ENCODE measurements around the gene CAMKMT.

Gene CAMKMT

GRCh38 chr2:44442019-44442418 is 80.3 kb downstream of the CAMKMT start:
- FAIRE-seq (no peak), DNase-seq (ENCODE audit: insufficient read length, low spot score) (no peak)
- TF ChIP-seq CTCF (IDR thresholded peaks at IDR 0.05; ENCODE audit: insufficient read depth, missing control alignments): no peak

GRCh38 chr2:44443517-44443916 is 81.8 kb downstream of the CAMKMT start:
- DNase-seq (ENCODE audit: insufficient read length, low spot score): no peak
- FAIRE-seq: no peak
- TF ChIP-seq CTCF (IDR thresholded peaks at IDR 0.05; ENCODE audit: insufficient read depth, missing control alignments): no peak

GRCh38 chr2:44444881-44445280 is 83.1 kb downstream of the CAMKMT start:
- no peak for FAIRE-seq
- TF ChIP-seq CTCF (IDR thresholded peaks at IDR 0.05; ENCODE audit: insufficient read depth, missing control alignments): no peak
- DNase-seq (ENCODE audit: insufficient read length, low spot score): no peak

GRCh38 chr2:44448860-44449527 is 87.2 kb downstream of the CAMKMT start:
- no peak for TF ChIP-seq CTCF (IDR thresholded peaks at IDR 0.05; ENCODE audit: insufficient read depth, missing control alignments)
- FAIRE-seq: no peak
- DNase-seq (ENCODE audit: insufficient read length, low spot score): no peak

- no peak for FAIRE-seq
- TF ChIP-seq CTCF (IDR thresholded peaks at IDR 0.05; ENCODE audit: insufficient read depth, missing control alignments): no peak
- DNase-seq (ENCODE audit: insufficient read length, low spot score): no peak
These were observed 88.3 kb downstream of the CAMKMT start for GRCh38 chr2:44450082-44450481.

GRCh38 chr2:44450806-44451205 is 89.1 kb downstream of the CAMKMT start:
- DNase-seq (ENCODE audit: insufficient read length, low spot score) (no peak), FAIRE-seq (no peak)
- no peak for TF ChIP-seq CTCF (IDR thresholded peaks at IDR 0.05; ENCODE audit: insufficient read depth, missing control alignments)

GRCh38 chr2:44452069-44452583 is 90.4 kb downstream of the CAMKMT start:
- no peak for DNase-seq (ENCODE audit: insufficient read length, low spot score)
- TF ChIP-seq CTCF (IDR thresholded peaks at IDR 0.05; ENCODE audit: insufficient read depth, missing control alignments): no peak
- no peak for FAIRE-seq

All from D721Med (cell line).